HepG2 (cell line): ENCODE results near the gene DLG2. TPM values are rescaled to one million over a fixed set of nuclear protein-coding genes. Genes with fewer than 3 reads are reported as not detected.

ENCODE experiments used
- ATAC-seq: fragments of 200-7000 bp; cut with Tn5 transposase; 3 replicates; pipeline ENCODE4 v1.9.1; 2020; ENCODE audit warnings: mild to moderate bottlenecking, moderate library complexity
- BruUV-seq: library from RNA; stranded (reverse); fragments of 400-500 nt; replicated peaks from 2 replicates; lab custom pipeline; 2021; lab: Mats Ljungman, UMichigan
- CTCF ChIA-PET: fragments of 300-600 bp; formaldehyde crosslinking; extraction: SDS; loops from one replicate; lab custom pipeline; 2021; ENCODE audit warnings: low total read pairs, inconsistent platforms, low intra/inter-chr PET ratio; lab: Yijun Ruan, JAX
- POLR2A ChIA-PET: fragments of 350-600 bp; sonication (Branson Sonifier 250); formaldehyde crosslinking; loops from one replicate; lab custom pipeline; 2020; ENCODE audit warnings: antibody characterized with exemption, inconsistent platforms; lab: Yijun Ruan, JAX
- DNase-seq: peaks from one replicate; pipeline ENCODE4 v3.0.0-alpha.2; 2015; ENCODE audit warnings: low spot score
- FAIRE-seq: peaks from 3 replicates; lab custom pipeline; 2011; peaks lifted over from hg19 to GRCh38; lab: Jason Lieb, UNC
- H2AFZ ChIP-seq: one replicate; pipeline ENCODE4 v1.6.1; 2011; ENCODE audit warnings: low read length, inconsistent platforms
- H3K27ac ChIP-seq: fragments of 300-600 bp; 3 replicates; pipeline ENCODE4 v1.8.0; 2011; ENCODE audit warnings: mixed run types, mild to moderate bottlenecking, mixed read lengths, low read length, inconsistent platforms; ENCODE audit not compliant: insufficient read depth; ENCODE audit errors: extremely low read length
- H3K27me3 ChIP-seq, 2 experiments: fragments of 200-600 bp in 1 of 2; 2 replicates in 1 of 2; 3 replicates in 1 of 2; pipeline versions ENCODE4 v1.6.0 to v1.8.0; 2011; ENCODE audit warnings: low read length in 2 of 2, mild to moderate bottlenecking in 2 of 2, moderate library complexity in 2 of 2, inconsistent platforms in 1 of 2; ENCODE audit not compliant: insufficient read depth in 2 of 2, control insufficient read depth in 1 of 2
- H3K36me3 ChIP-seq, 2 experiments: fragments of 200-600 bp in 1 of 2; replicated peaks in 1 of 2; 2 replicates in 1 of 2; 3 replicates in 1 of 2; pipeline versions ENCODE4 v1.5.1 to v1.8.0; 2011; ENCODE audit warnings: low read length in 2 of 2, inconsistent platforms in 1 of 2; ENCODE audit not compliant: insufficient read depth in 2 of 2, control insufficient read depth in 1 of 2
- H3K4me1 ChIP-seq: 2 replicates; pipeline ENCODE4 v1.5.1; 2012; ENCODE audit warnings: low read length, inconsistent platforms; ENCODE audit not compliant: insufficient read depth
- H3K4me2 ChIP-seq: 2 replicates; pipeline ENCODE4 v1.6.0; 2011; ENCODE audit warnings: low read depth, low read length, inconsistent platforms
- H3K4me3 ChIP-seq, 3 experiments: fragments of 200-600 bp in 1 of 3; sonication (generic), shearing (Covaris generic) in 1 of 3; replicated peaks in 1 of 3; 2 replicates each; pipeline ENCODE4 v1.5.1; 2011 to 2016; ENCODE audit warnings: low read length in 3 of 3, inconsistent platforms in 2 of 3, low read depth in 2 of 3, mild to moderate bottlenecking in 2 of 3, control low read depth in 1 of 3, mixed read lengths in 1 of 3; ENCODE audit not compliant: insufficient read depth in 1 of 3
- H3K79me2 ChIP-seq: one replicate; pipeline ENCODE4 v1.6.1; 2011; ENCODE audit warnings: low read length, inconsistent platforms; ENCODE audit not compliant: insufficient read depth
- H3K9ac ChIP-seq: 2 replicates; pipeline ENCODE4 v1.6.0; 2011; ENCODE audit warnings: mild to moderate bottlenecking, low read depth, low read length, inconsistent platforms; ENCODE audit not compliant: insufficient read depth
- H3K9me3 ChIP-seq: 2 replicates; pipeline ENCODE4 v1.5.1; 2012; ENCODE audit warnings: mild to moderate bottlenecking, low read length
- H4K20me1 ChIP-seq: 2 replicates; pipeline ENCODE4 v1.6.0; 2011; ENCODE audit warnings: inconsistent platforms, mild to moderate bottlenecking, low read length, moderate library complexity; ENCODE audit not compliant: insufficient read depth
- AGO2 ChIP-seq: fragments of 200-400 bp; formaldehyde crosslinking; optimal IDR thresholded peaks from 2 replicates; pipeline ENCODE3; 2017; ENCODE audit warnings: mild to moderate bottlenecking, low read depth, low read length, moderate library complexity
- CENPX ChIP-seq: sonication (generic); formaldehyde crosslinking; IDR thresholded peaks from 2 replicates; pipeline ENCODE4 v1.9.0; 2021; ENCODE audit warnings: mild to moderate bottlenecking, missing genetic modification reagents, moderate library complexity
- EHMT2 ChIP-seq: fragments of 200-600 bp; sonication (generic); IDR thresholded peaks from 2 replicates; pipeline ENCODE4 v1.7.0; 2017; ENCODE audit warnings: antibody characterized with exemption, low read depth, low read length, borderline replicate concordance
- LBX2 ChIP-seq: sonication (generic); formaldehyde crosslinking; IDR thresholded peaks from 2 replicates; pipeline ENCODE4 v1.5.0; 2020; ENCODE audit warnings: missing genetic modification reagents, mild to moderate bottlenecking, borderline replicate concordance
- MBNL3 ChIP-seq: fragments of 250-450 bp; sonication (Bioruptor Pico); conservative IDR thresholded peaks from 2 replicates; pipeline ENCODE4 v1.8.0; 2022; ENCODE audit warnings: mild to moderate bottlenecking, inconsistent platforms
- MEIS2 ChIP-seq: sonication (generic); formaldehyde crosslinking; IDR thresholded peaks from 2 replicates; pipeline ENCODE4 v1.9.0; 2021; ENCODE audit warnings: mild to moderate bottlenecking, missing genetic modification reagents
- RFXANK ChIP-seq: IDR thresholded peaks from 2 replicates; pipeline ENCODE4 v1.6.1; 2016
- SKI ChIP-seq: fragments of 450-650 bp; IDR thresholded peaks from one replicate; pipeline ENCODE4 v1.6.1; 2018; ENCODE audit warnings: mild to moderate bottlenecking; ENCODE audit not compliant: partially characterized antibody
- THYN1 ChIP-seq: sonication (generic); formaldehyde crosslinking; IDR thresholded peaks from 2 replicates; pipeline ENCODE4 v1.8.1; 2023; ENCODE audit warnings: low read depth, mild to moderate bottlenecking, moderate library complexity, missing genetic modification reagents, borderline replicate concordance
- ZNF263 ChIP-seq: sonication (generic); formaldehyde crosslinking; IDR thresholded peaks from 2 replicates; pipeline ENCODE4 v1.4.0; 2020; ENCODE audit warnings: missing genetic modification reagents
- ZNF546 ChIP-seq: sonication (generic); formaldehyde crosslinking; conservative IDR thresholded peaks from 2 replicates; pipeline ENCODE4 v1.8.1; 2023; ENCODE audit warnings: mild to moderate bottlenecking, missing genetic modification reagents
- ZNF563 ChIP-seq: sonication (generic); formaldehyde crosslinking; IDR thresholded peaks from 2 replicates; pipeline ENCODE4 v1.8.0; 2022; ENCODE audit warnings: mild to moderate bottlenecking, moderate library complexity, missing genetic modification reagents
- ZNF878 ChIP-seq: sonication (generic); formaldehyde crosslinking; IDR thresholded peaks from 2 replicates; pipeline ENCODE4 v1.8.1; 2023; ENCODE audit warnings: mild to moderate bottlenecking, missing genetic modification reagents, moderate library complexity
- WGBS: methylation state at CpG from one replicate; pipeline ENCODE4 v1.1.6; 2017; ENCODE audit warnings: low lambda C conversion rate; 5-methylcytosine and 5-hydroxymethylcytosine counted together
- in situ Hi-C: cut with HindIII; loops from 2 replicates; pipeline ENCODE4 v1.10.0; 2017; ENCODE audit warnings: low pct_unique_long_range_greater_than_20kb; ENCODE audit not compliant: extremely low pct_ligation_motif_present
- intact Hi-C: fragments of 100-400 bp; cut with micrococcal nuclease; formaldehyde crosslinking; loops from one replicate; pipeline ENCODE4 v1.10.0; 2022; ENCODE audit not compliant: unreplicated experiment
- polyA plus RNA-seq, 8 experiments: library from polyadenylated mRNA; depleted of rRNA in 3 of 8; stranded (reverse) in 7 of 8; unstranded in 1 of 8; fragments of >200 nt; fragmentation: Illumina TruSeq in 4 of 8; extraction: Trizol in 4 of 8; gene quantifications; 2 replicates each; pipeline versions ENCODE4 v1.2.1 to v1.2.3, GENCODE V29; 2011 to 2016; ENCODE audit warnings: low read depth in 4 of 8, missing spikeins in 1 of 8, mixed read lengths in 1 of 8; ENCODE audit not compliant: insufficient read depth in 1 of 8
- total RNA-seq, 5 experiments: library from RNA; depleted of rRNA; stranded (reverse); fragments of >200 nt; fragmentation: Illumina TruSeq; extraction: Trizol; gene quantifications; 2 replicates each; pipeline ENCODE4 v1.2.3, GENCODE V29; 2016; ENCODE audit warnings: low read depth in 1 of 5
- TF ChIP-seq, protein P1 (sequence below): sonication (generic); formaldehyde crosslinking; IDR thresholded peaks from 2 replicates; pipeline ENCODE4 v1.5.1; 2020; ENCODE audit warnings: mild to moderate bottlenecking, missing genetic modification reagents, moderate library complexity

The DLG2 gene
- total and polyA plus RNA-seq, 2 of the 13 experiments (the other 11 are each of a cell fraction or from before 2014, with no cell fraction given), result 0.46 to 1.0 TPM

- DNase-seq (no peak), ATAC-seq (no peak)
- no TSS peak for BruUV-seq
- in situ Hi-C loops, result no loop called here
- Histone ChIP-seq H3K9me3 (0 out of 2 replicates have a peak, but pooled peaks cover 9% of the 10 kb centered on the region), H2AFZ (no peak overlapping the region)
- TF ChIP-seq CENPX (no peak), ZNF546 (CRISPR knock-in tag) (no peak), AGO2 (no peak), SKI (no peak), MEIS2 (CRISPR knock-in tag) (no peak), ZNF563 (CRISPR knock-in tag) (no peak), LBX2 (CRISPR knock-in tag) (no peak), RFXANK (CRISPR knock-in tag) (no peak), ZNF878 (no peak), EHMT2 (no peak), MBNL3 (no peak), ZNF263 (CRISPR knock-in tag) (no peak), THYN1 (CRISPR knock-in tag) (no peak)
- TF ChIP-seq, protein P1, sequence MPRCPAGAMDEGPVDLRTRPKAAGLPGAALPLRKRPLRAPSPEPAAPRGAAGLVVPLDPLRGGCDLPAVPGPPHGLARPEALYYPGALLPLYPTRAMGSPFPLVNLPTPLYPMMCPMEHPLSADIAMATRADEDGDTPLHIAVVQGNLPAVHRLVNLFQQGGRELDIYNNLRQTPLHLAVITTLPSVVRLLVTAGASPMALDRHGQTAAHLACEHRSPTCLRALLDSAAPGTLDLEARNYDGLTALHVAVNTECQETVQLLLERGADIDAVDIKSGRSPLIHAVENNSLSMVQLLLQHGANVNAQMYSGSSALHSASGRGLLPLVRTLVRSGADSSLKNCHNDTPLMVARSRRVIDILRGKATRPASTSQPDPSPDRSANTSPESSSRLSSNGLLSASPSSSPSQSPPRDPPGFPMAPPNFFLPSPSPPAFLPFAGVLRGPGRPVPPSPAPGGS, result no peak
- TF ChIP-seq, all 625 proteins: peak for 0
- H3K4me1 ChIP-seq, result no peaks in the 10 kb centered on the region
- H3K79me2 ChIP-seq, result no peaks in the 10 kb centered on the region
- intact Hi-C loops, result no loop called here
- H3K27me3 ChIP-seq, result no peaks in the 10 kb centered on the region
- no peaks in the 10 kb centered on the region for H3K36me3 ChIP-seq
- H4K20me1 ChIP-seq, result no peaks in the 10 kb centered on the region
- no peak overlapping the region for H3K27ac ChIP-seq
- WGBS, result 31% methylated on average over 4 of the region's 4 CpGs
- ChIA-PET POLR2A (no interaction called here), CTCF (no interaction called here)
- H3K4me2 ChIP-seq, result no peak overlapping the region
- FAIRE-seq, result no peak
- no peak overlapping the region for H3K4me3 ChIP-seq
- H3K9ac ChIP-seq, result no peak overlapping the region
Measured at GRCh38 chr11:83864412-83865057, 1762.6 kb downstream of the DLG2 start.
